ENCODE results near the gene ETV1. TPM values are rescaled to one million over a fixed set of nuclear protein-coding genes. Genes with fewer than 3 reads are reported as not detected.

Gene ETV1
- total RNA-seq, 1 donor from 2014 or later, result 4.2 TPM

- Histone ChIP-seq H3K36me3 (no peaks in the 10 kb centered on the region), H3K4me1 (no peaks in the 10 kb centered on the region), H3K27ac (no peak overlapping the region), H3K4me3 (no peak overlapping the region), H3K9me3 (no peaks in the 10 kb centered on the region), H3K27me3 (no peaks in the 10 kb centered on the region)
- intact Hi-C loops (cut with DNase I), result no loop called here
- TF ChIP-seq, protein P1, sequence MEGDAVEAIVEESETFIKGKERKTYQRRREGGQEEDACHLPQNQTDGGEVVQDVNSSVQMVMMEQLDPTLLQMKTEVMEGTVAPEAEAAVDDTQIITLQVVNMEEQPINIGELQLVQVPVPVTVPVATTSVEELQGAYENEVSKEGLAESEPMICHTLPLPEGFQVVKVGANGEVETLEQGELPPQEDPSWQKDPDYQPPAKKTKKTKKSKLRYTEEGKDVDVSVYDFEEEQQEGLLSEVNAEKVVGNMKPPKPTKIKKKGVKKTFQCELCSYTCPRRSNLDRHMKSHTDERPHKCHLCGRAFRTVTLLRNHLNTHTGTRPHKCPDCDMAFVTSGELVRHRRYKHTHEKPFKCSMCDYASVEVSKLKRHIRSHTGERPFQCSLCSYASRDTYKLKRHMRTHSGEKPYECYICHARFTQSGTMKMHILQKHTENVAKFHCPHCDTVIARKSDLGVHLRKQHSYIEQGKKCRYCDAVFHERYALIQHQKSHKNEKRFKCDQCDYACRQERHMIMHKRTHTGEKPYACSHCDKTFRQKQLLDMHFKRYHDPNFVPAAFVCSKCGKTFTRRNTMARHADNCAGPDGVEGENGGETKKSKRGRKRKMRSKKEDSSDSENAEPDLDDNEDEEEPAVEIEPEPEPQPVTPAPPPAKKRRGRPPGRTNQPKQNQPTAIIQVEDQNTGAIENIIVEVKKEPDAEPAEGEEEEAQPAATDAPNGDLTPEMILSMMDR (IDR thresholded peaks at IDR 0.05), result no peak
- TF ChIP-seq POLR2AphosphoS5 (IDR thresholded peaks at IDR 0.05; ENCODE audit: insufficient read depth in 1 of 2, low read depth in 1 of 2) (no peak), POLR2A (IDR thresholded peaks at IDR 0.05) (no peak)
- DNase-seq (ENCODE audit: extremely low spot score in 2 of 2), result no peak
These were observed 137.7 kb downstream of the ETV1 start for GRCh38 chr7:13851736-13852135.

- Histone ChIP-seq H3K4me3 (no peak overlapping the region), H3K9me3 (no peaks in the 10 kb centered on the region), H3K4me1 (no peaks in the 10 kb centered on the region), H3K36me3 (no peaks in the 10 kb centered on the region), H3K27me3 (no peaks in the 10 kb centered on the region), H3K27ac (no peak overlapping the region)
- intact Hi-C loops (cut with DNase I), result no loop called here
- TF ChIP-seq, protein P1 (IDR thresholded peaks at IDR 0.05), result no peak
- TF ChIP-seq POLR2A (IDR thresholded peaks at IDR 0.05), result no peak
- DNase-seq (ENCODE audit: extremely low spot score in 2 of 2), result no peak
These were observed 139.2 kb downstream of the ETV1 start for GRCh38 chr7:13850185-13850752.

GRCh38 chr7:13849163-13849892 lies 140.1 kb downstream of the ETV1 start:
- intact Hi-C loops (cut with DNase I), result no loop called here
- DNase-seq (ENCODE audit: extremely low spot score in 2 of 2), result no peak
- no peak overlapping the region for H3K4me3 ChIP-seq
- no peaks in the 10 kb centered on the region for H3K27me3 ChIP-seq
- H3K4me1 ChIP-seq, result no peaks in the 10 kb centered on the region
- no peak overlapping the region for H3K27ac ChIP-seq
- no peaks in the 10 kb centered on the region for H3K9me3 ChIP-seq
- TF ChIP-seq POLR2A (IDR thresholded peaks at IDR 0.05), result no peak
- TF ChIP-seq POLR2AphosphoS5 (IDR thresholded peaks at IDR 0.05; ENCODE audit: insufficient read depth in 1 of 2, low read depth in 1 of 2), result no peak
- TF ChIP-seq, protein P1 (IDR thresholded peaks at IDR 0.05), result no peak
- no peaks in the 10 kb centered on the region for H3K36me3 ChIP-seq

GRCh38 chr7:13848681-13849131 lies 140.8 kb downstream of the ETV1 start:
- intact Hi-C loops (cut with DNase I), result no loop called here
- Histone ChIP-seq H3K27me3 (no peaks in the 10 kb centered on the region), H3K27ac (no peak overlapping the region), H3K4me3 (no peak overlapping the region), H3K4me1 (no peaks in the 10 kb centered on the region), H3K36me3 (no peaks in the 10 kb centered on the region), H3K9me3 (no peaks in the 10 kb centered on the region)
- TF ChIP-seq, protein P1 (IDR thresholded peaks at IDR 0.05), result no peak
- no peak for TF ChIP-seq POLR2A (IDR thresholded peaks at IDR 0.05)
- TF ChIP-seq POLR2AphosphoS5 (IDR thresholded peaks at IDR 0.05; ENCODE audit: insufficient read depth in 1 of 2, low read depth in 1 of 2), result no peak
- no peak for DNase-seq (ENCODE audit: extremely low spot score in 2 of 2)

DNA sequence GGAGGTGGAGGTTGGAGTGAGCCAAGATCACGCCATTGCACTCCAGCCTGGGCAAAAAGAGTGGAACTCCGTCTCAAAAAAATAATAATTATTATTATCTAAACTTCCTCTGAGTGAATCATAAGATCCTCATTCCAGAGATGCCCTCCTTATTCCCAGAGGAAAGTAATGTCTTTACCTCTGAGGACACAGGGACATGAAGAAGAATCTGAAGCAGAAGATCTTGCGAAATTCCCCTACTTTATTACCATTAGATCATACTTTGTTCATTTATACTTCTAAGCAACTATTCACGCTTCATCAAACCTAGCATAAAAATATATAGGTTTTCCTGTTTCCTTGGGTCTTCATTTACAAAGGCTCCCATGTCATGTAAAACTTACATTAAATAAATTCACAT lies 143.1 kb downstream of the ETV1 start:
- no peak overlapping the region for H3K27ac ChIP-seq
- no peaks in the 10 kb centered on the region for H3K9me3 ChIP-seq
- intact Hi-C loops (cut with DNase I), result no loop called here
- H3K27me3 ChIP-seq, result no peaks in the 10 kb centered on the region
- H3K36me3 ChIP-seq, result no peaks in the 10 kb centered on the region
- no peak overlapping the region for H3K4me3 ChIP-seq
- no peak for TF ChIP-seq POLR2AphosphoS5 (IDR thresholded peaks at IDR 0.05; ENCODE audit: insufficient read depth in 1 of 2, low read depth in 1 of 2)
- TF ChIP-seq POLR2A (IDR thresholded peaks at IDR 0.05), result no peak
- TF ChIP-seq, protein P1 (IDR thresholded peaks at IDR 0.05), result no peak
- no peaks in the 10 kb centered on the region for H3K4me1 ChIP-seq
- DNase-seq (ENCODE audit: extremely low spot score in 2 of 2), result no peak
